GM18505 (cell line): ENCODE results near the gene RASAL2.

Experiments
- ATAC-seq: cut with Tn5 transposase; IDR thresholded peaks from one replicate; pipeline ENCODE4 v1.9.1; 2021; ENCODE audit not compliant: unreplicated experiment
- POLR2A ChIP-seq: IDR thresholded peaks from 4 replicates; pipeline ENCODE4 v1.6.1; 2011; ENCODE audit warnings: borderline replicate concordance; ENCODE audit not compliant: insufficient read depth, insufficient read length; ENCODE audit errors: extremely low read depth

The RASAL2 gene

GRCh38 chr1:178397678-178398077 lies 303.8 kb downstream of the RASAL2 start:
- no peak for ATAC-seq
- TF ChIP-seq POLR2A: no peak

- ATAC-seq: no peak
Observed at GRCh38 chr1:178399177-178399728, 305.3 kb downstream of the RASAL2 start.

GRCh38 chr1:178405137-178405536 lies 311.2 kb downstream of the RASAL2 start:
- ATAC-seq: no peak
- TF ChIP-seq POLR2A: no peak

More at GRCh38 chr1:178399177-178399728, 305.3 kb downstream of the RASAL2 start:
- no peak for TF ChIP-seq POLR2A

DNA sequence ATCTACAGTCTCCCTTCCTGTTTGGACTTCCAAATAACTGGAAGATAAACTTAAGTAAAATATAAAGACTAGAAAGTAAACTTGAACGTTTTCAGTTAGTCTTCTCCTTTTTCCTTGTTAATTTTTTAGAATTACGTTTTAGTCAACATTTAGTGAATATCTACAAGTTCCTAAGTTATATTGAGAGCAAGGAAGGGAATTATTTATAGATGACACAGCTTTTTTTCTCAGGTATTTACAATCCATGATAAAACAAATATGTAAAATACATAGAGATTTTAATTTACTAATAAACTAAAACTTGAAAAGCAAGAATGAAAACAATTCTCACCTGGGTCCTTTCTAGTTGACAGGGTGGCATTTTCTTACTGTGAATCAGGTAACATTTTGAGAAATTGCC lies 313.3 kb downstream of the RASAL2 start:
- no peak for ATAC-seq
- no peak for TF ChIP-seq POLR2A

DNA sequence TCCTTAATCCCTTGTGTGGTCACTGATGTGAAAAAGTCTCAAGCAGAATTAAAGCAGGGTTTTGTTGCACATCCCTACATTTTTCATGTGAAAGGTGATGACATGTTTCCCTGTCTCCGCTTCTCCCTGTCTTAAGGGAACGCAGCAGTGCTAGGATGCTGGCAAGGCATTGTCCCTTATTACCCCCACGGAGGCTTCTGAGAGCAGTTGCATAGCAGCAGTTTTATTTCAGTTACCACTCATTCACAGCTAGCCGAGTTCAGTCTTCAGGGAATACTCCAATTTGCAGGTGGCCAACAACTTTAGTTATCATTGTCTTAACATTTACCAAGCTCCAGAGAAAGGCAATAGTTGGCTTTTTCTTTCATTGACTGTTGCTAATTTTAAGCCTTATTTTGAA lies 313.8 kb downstream of the RASAL2 start:
- TF ChIP-seq POLR2A: no peak
- ATAC-seq: no peak

DNA sequence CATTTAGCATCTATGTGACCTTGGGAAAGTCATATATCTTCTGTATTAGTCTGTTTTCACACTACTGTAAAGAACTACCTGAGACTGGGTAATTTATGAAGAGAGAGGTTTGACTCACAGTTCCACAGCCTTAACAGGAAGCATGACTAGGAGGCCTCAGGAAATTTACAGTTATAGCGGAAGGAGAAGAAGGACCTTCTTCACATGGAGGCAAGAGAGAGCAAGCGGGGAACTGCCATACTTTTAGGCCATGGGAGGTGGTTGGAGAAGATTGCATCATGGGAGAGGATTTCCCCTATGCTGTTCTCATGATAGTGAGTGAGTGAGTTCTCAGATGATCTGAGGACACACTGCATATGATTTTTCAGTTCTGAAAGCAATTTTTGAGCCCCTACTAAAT lies 315.0 kb downstream of the RASAL2 start:
- TF ChIP-seq POLR2A: no peak

DNA sequence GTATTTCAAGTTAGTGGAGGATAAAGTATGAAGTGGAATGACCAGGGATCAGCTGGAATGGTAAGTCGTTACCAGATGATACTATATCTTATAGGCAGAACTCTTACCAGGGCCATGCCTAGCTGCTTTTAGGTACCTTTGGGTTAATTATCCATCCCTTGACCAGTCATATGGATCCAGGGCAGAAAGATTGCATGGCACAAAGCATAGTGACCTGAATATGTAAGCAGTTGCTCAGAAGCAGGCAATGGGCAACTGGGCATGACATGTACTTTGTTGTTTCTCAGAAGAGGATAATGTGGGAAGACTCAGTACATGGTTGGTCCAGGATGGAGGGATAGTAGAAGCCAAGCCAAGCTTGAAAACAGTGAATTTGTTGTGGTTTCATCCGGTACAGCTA lies 315.6 kb downstream of the RASAL2 start:
- ATAC-seq: no peak
- TF ChIP-seq POLR2A: no peak

More for the DNA sequence above, 315.0 kb downstream of the RASAL2 start:
- no peak for ATAC-seq

DNA sequence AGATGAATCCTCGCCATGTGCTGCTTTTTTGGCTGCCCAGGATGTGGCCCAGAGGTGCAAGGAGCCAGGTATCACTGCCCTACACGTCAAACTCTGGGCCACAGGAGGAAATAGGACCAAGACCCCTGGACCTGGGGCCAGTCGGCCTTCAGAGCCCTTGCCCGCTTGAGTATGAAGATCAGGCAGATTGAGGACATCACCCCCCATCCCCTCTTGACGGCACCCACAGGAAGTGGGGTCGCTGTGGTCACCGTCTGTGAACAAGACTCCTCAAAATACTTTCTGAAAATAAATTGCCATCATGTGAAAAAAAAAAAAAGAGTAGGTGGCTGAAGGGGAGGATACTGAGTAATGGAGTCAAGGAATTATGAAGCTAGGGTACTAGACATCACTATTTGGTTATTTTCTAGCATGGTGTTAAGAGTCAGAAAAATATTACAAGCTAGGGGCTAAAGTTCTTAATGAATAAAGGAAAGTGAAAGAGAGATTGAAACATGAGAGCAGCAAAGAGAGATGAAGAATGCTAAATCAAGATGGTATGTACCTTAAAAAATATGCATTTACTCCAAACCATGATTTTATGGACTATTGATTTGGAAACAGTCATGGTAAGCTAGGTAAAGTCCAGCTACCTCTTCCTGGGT lies 318.0 kb downstream of the RASAL2 start:
- ATAC-seq: peak; percentile 65
- TF ChIP-seq POLR2A: no peak

DNA sequence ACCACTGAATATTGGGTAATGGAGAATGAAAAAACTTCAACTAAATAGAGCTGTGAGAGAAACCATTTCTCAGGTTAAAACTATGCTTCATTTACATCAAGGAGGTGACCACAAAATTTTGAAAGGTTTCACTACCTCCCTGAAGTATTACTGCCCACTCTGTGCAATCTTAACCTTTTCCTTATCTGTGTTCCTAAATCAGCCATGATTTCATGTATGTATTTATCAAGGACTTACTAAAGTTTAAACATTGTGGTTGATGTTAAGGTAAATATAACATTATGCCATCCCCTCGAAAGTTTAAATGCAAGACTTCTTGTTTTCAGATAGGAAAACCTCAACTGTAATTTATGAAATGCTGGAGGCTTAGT lies 318.5 kb downstream of the RASAL2 start:
- TF ChIP-seq POLR2A: no peak
- ATAC-seq: peak; percentile 79

GRCh38 chr1:178417858-178418257 lies 324.0 kb downstream of the RASAL2 start:
- no peak for ATAC-seq
- no peak for TF ChIP-seq POLR2A

- TF ChIP-seq POLR2A: no peak
- peak; percentile 96 for ATAC-seq
Observed at GRCh38 chr1:178418284-178418955, 324.5 kb downstream of the RASAL2 start.

GRCh38 chr1:178434360-178434759 lies 340.5 kb downstream of the RASAL2 start:
- no peak for ATAC-seq
- no peak for TF ChIP-seq POLR2A

DNA sequence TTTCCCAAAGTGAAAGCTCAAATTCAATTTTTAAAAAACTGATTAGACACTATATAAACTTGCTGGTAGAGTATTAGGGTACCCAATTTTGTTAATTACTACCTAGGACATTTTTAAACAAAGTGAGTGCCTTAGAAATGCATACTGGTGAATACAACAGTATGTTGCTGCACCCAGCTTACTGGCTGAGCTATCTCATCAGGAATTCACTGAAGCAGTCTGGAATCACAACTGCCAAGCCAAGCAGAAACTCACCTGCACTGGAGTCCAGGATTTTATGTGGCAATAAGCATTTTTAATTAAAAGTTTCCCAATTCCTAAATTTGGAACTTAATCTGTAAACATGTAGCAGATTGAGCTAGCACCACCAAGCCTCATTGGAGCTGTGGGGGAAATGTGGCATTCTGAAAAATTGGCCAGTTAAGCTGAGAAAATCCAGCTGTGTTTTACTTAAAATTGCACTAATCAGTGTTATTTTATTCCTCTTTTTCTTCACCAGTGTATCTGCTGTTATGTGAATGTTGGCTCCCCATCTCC lies 341.1 kb downstream of the RASAL2 start:
- no peak for ATAC-seq
- TF ChIP-seq POLR2A: no peak

- no peak for TF ChIP-seq POLR2A
- no peak for ATAC-seq
Observed at GRCh38 chr1:178436899-178437298, 343.0 kb downstream of the RASAL2 start.
